NCI-H345 treated with DMSO at 0.1 percent for 48 hours (cell line): ENCODE measurements around the gene SP2.

Source experiments
- DNase-seq: peaks from one replicate; lab custom pipeline; 2025; ENCODE audit not compliant: unreplicated experiment; lab: John Stamatoyannopoulos, UW

Gene SP2

DNA sequence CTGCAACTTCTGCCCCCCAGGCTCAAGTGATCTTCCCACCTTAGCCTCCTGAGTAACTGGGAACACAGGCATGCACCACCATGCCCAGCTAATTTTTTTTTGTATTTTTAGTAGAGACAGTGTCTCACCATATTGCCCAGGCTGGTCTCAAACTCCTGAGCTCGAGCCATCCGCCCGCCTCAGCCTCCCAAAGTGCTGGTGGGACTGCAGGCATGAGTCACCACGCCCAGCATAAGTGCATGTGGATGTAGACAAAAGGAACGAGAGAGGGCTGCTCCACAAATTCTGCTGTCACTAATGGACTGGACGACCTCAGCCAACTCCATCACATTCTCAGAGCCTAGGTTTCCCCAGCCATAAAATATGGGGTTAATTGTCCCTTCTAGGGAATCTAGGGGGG, 7.7 kb upstream of the SP2 start:
- no peak for DNase-seq

DNA sequence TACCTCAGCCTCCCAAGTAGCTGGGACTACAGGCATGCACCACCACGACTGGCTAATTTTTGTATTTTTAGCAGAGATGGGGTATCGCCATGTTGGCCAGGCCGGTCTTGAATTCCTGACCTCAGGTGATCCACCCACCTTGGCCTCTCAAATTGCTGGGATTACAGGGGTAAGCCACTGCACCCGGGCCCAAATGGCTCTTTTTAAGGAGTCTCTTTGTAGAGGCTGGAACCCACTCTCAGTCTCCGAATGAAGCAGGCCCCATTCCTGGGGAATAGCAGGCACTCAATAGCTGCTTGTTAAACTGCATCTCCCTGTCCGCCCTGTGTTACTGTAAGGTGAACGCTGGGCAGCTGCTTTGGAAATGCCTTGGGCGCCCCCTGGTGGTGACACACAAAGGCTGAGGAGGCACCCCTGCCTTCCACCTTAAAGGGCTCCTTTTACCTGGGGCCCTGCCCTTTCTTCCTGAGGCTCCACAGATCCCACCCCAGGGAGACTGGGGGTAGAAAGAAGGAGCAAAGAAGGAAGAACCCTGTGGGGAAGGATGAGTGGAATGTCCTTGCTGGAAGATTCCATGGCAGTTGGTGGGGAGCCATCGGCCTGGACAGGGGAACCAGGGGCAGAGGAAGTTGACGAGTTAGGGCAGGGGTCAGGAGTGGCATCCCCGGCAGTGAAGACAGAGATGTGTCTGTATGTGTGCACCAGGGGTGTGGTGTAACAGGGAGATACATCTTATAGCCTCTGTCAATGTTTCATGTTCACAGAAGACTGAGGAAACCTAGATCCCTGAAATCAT, 6.1 kb upstream of the SP2 start:
- DNase-seq, result peak; percentile 68

DNA sequence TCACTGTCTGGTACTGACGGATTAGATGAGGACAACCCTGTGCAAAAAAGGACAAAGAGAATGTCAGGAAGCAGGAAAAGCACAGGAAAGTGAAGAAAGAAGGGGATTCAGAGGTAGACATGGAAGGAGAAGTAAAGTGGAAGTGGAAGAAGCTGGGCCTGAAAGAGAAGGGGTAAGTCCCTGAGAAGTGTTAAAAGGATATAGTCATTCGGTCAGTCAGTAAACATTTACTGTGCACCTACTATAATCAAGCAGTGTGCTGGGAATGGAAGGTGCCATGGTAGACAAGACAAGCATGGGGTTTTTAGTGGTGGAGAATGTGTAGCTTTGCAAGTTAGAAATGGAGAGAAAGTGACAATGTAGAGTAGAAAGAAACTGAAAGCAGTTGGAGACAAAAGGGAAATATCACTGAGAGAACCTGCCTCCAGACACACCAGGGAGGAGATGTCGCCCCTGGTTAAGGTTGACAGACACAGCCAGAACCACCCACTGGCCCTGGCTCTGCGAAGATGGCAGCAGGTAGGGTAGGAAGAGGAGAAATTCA, 4.4 kb upstream of the SP2 start:
- DNase-seq, result no peak

DNA sequence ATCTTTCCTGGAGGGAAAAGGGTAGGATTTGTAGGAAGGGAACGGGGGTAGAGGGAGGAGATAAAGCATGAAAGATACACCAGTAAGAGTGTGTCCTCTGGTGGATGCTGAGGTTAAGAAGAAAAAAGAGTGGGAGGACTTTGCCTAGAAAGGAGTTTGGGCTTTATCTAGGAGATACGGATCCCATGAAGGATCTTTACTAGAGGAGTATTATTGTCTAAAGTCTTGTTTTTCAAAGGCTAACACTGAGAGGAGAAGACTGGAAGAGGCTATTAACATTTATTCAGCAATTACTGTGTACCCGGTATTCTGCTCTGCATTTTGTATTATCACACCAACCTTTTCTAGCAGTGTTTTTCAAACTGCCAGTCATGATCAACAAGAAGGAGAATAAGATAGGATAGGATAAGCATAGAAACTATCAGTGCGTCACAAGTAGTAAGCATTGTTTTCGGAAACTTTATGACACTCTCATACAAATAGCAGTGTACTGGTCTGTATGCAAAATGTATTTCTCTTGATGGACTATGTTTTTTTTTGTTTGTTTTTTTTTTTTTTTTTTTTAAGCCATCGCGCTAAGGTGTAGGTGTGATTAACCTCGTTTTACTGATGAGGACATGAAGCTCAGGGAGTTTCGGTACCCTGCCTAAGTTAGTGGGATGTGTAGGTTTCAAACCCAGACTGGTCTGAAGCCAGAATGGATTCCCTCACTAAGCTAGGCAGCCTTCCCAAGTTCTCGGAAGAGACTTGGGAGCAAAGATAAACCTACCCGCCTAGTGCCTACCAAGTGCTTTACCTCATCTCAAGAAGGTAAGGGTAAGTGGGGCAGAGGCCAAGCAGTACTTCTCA, 1.3 kb upstream of the SP2 start:
- DNase-seq, result no peak

DNA sequence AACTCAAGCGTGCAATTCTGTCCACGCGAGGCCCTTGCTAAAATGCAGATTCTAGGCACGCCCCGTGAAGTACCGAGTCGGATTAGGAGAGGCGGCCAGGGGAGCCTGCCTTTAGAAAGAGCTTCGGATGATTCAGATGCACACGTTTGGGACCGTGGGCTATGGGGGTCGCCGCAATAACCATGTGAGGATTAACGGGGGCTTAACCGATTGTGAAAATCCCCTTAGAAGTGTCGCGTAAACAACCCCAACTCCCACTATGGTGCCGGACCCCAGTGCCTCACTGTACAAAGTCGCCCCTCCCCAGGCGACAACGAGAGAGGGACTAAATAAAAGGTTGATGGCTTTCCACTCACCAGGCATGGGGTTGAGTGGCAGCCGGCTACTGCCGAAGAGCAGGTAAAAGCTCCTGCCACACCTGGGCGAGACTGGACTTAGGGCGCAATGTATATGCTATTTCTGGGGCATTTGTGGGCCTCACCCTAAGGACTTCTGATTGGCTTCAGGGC, 635 bp upstream of the SP2 start:
- DNase-seq, result no peak

DNA sequence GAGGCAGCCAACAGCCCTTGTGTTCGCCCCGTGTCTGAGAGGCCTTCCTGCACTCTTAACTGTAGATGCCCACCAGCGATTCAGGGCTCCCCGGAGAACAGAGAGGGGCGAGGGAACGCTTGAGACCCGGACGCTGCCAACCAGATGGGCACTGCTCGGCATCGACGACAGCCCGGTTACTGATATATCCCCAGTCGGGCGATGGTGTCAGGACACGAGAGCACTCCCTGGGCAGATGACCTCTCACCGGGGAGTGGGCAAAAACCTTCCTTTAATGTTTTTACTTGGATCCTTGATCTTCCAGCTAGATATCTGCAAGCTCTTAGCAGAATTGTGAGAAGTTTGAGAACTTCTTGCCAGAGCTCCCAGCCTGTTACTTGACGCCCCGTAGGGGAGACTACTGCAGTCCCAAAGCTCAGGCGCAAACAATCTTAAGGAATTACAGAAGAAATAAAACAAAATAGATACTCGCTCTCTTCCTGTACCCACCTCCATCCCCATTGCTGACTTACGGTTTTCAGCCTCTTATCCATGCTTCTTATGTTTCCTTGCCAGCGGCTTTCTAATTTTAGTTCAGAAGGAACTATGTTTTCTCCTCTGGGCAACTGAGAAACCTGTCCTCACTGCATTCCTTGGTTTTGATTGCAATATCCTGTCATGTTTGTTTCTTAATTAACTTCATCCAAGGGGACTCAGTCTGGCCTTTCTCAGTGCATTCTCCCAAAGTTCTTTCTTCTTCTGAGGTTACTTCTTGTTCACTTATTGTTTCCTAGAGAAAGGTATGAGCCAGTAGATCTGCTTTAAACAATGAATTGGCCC, 845 bp downstream of the SP2 start:
- DNase-seq, result no peak

DNA sequence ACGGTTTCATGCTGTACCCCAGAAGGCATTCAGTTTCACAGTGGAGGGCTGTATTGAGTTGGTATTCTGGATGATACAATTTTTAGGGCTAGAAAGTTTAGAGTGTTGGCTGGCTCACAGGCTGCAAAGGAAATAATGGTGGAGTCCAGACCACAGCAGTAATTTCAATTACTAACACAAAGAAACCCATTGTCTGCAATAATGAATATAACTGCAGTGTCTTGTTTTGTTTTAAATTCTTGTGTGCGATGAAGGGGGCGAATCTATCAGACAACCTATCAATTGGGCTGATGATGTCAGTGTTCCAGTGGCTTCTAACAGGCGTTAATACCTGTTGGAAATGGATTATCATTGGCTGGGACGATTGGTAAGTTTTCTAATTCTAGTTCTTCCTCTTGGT, 1.5 kb downstream of the SP2 start:
- DNase-seq, result no peak

DNA sequence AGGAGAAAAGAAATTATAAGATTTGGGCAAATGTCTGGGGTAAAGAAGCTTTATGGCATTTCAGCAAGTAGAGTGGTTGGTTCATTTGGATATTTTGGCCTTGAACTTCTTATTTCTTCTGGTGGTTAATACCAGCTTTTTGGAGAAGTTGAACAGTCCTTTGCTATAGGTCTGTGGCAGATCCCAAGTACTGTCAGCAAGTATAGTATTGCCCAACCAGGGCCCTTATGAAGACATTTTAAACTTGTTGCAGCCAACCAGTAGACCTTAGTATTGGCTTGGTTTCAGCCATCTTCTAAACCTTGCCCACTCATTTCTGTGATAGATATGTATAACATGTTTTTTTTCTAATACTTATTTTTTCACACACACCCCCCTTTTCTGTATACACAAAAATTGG, 2.2 kb downstream of the SP2 start:
- DNase-seq, result no peak

DNA sequence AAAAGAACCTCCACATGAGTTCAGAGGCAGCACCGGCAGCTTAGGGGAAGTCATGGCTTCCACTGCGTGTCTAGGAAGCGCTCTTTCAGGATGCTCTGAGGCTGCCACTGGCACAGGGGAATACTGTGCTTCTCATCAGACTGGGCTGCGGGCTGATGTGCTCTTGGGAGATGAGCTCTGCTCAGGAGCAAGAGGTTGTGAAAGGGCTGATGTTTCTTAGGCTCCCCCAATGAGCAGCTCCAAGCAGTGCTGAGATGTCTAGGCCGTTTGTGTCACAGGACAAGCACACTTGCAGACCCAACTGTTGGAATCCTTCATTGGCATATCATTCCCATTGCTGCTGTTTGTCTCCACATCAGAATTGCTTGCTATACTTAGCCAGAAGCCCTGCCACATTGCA, 3.6 kb downstream of the SP2 start:
- no peak for DNase-seq

DNA sequence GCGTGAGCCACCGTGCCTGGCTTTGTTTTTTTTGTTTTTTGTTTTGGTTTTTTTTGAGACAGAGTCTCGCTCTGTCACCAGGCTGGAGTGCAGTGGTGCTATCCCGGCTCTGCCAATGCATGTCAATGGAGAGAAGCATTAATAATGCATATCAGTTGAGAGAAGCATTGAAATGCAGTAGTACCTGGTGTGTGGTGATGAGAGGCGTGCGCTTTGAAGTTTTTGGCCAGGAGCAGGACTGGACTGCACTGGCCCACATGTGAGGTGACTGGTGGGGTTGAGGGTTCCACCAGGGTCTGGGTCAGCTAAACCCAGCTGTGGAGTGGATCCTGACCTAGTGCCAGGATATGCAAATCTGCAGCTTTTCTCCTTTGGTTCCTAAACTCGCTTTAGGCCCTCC, 5.4 kb downstream of the SP2 start:
- DNase-seq, result no peak

DNA sequence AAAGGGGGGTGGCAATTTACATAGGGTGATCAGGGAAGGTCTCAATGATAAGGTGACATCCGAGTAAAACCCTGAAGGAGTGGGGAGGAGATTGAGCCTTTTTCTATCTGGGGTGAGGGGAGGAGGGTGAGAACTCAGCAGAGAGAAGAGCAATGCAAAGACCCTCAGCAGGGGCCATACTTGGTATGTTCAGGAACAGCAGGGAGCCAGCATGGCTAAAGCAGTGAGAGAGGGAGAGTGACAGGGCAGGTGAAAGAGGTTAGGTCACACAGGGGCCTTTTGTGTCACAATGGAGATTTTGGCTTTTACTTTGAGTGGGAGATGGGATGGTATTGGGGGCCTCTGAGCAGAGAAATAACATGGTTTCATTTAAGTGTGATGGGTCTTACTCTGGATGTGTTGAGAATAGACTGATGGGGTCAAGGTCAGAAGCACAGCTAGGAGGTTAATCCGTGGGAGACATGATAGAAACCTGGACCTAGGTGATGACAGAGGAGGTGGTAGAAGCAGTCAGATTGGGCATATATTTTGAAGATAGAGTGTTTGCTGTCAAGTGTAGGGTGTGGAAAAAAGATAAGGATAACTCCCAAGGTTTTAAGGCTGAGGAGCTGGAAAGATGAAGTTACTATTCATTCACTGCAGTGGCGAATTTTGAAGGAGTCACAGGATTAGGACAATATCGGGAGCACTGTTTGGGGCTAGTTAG, 6.2 kb downstream of the SP2 start:
- DNase-seq, result no peak

DNA sequence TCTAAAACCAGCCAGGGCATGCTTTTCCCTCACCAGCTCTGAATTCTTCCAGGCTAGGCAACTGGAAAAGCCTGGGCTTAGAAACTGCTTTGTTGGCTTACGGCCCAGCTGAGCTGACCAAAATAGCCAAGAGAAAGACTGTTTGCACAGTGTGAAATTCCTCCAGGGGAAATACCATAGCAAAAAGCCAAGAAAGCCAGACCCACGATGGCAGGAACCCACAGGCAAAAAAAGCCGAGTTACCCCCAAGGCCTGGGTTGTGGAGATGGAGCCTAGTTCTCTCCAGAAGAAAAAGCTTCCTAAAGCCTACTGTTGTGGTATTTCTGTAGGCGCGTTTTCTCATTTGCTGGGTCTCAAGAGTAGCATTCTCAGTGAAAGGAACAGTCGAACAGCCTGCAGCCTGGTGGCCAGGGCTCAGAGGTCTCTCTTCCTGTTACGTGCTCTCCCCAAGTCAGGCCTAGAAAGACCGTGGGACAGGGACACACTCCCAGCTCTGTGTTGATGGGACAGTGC, 9.2 kb downstream of the SP2 start:
- DNase-seq, result no peak

DNA sequence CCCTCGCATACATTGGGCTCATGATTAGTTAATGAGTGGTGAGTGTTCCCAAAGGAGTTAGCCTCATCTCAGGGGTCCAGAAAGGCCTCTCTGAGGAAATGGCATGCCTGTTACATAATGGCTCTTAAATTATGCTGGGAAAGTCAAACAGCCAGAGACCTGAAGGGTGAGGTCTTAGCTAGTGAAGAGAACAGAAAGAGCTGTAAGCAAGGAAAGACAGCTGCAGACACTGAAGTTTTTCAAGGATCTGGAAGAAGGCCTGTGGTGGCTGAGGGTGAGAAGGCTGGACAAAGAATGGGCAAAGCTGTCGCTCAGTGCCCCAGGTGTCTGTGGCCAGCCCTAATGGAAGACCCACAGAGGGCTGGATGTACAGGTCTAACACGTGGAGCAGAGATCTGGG, 10.4 kb downstream of the SP2 start:
- DNase-seq, result no peak

DNA sequence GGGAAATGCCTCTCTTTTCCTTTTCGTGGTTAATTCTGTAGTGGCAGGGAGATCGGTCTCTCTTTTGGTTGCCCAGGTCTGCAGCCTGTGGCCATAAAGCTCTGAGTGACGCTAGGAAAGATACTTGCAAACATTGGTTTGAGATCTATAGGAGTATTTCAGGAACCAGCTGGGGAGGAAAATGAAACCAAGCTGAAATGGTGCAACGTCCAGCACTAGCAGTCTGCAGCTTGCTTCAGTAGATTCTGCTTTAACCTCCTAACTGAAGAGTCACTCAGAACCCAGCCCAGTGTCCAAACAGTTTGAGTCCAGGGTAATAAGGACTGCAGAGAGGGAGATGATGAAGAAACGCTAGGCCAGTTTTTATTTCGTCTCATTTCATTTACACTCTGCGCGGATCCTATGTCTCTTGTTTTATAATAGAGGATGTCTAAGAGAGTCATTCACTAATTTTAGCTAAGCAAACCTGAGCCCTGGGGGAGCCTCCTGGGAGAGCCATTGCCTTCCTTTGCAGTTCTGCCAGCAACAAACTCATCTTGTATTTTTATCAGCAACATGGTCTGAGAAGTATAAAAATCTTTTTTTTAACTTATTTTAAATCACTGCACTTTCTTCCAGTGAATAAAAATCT, 12.0 kb downstream of the SP2 start:
- no peak for DNase-seq

DNA sequence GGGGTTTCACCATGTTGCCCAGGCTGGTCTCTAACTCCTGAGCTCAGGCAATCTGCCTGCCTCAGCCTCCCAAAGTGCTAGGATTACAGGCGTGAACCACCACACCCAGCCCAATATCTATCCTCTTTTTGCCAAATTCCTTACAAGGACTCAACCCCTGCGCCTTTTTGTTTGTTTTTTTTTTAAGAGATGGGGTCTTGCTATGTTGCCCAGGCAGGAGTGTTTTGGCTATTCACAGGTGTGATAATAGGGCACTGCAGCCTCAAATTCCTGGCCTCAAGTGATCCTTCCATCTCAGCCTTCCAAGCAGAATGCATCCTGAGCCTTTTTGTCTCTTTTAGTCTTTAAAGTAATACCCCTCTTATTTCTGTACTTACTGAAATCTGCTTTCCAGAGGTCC, 17.0 kb downstream of the SP2 start:
- DNase-seq, result no peak

DNA sequence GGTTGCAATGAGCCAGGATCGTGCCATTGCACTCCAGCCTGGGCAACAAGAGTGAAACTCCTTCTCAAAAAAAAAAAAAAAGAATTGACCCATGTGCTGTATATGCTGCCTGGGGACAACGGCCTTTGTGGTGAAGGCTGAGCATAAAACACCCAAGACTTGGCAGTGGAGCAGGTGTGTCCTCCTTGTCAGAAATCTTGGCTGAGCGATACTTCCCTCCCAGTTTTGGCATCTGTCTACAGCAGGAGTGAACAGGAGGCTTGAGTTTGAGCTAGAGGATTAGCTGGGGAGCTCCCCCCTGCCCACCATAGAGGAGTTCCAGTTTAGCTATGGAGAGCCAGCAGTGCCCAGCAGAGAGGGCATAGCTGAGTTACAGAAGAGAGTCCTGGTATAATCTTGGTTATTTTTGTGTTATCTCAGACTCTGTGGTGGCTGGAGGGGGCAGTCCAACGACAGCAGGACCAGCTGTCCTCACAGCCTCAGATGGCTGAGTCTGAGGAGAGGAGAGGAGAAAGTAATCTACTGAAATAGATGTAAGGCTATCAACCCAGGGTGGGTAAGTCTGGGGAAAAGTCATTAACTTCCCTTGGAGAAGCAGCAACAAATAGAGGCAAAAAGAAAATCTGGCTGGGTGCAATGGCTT, 18.4 kb downstream of the SP2 start:
- DNase-seq, result no peak

DNA sequence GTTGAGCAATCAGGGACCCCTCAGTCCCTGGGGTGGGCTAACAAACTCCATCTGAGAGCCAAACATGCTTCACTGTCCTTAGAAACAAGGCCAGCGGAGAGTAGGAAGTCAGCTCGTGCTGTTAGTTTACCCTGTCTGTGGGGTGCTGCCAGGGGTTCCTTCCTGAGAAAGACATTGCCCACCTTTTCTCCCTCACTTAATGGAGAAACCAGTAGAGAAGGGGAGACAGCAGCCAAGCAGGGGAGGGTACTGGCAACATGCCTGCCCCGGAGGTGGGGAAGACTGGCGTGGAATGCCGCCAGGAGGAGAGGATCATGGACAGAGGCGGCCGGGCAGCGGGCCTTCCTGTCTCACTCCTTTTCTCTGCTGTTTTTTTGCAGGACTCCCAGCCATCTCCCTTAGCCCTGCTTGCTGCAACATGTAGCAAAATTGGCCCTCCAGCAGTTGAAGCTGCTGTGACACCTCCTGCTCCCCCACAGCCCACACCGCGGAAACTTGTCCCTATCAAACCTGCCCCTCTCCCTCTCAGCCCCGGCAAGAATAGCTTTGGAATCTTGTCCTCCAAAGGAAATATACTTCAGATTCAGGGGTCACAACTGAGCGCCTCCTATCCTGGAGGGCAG, 19.9 kb downstream of the SP2 start:
- no peak for DNase-seq

DNA sequence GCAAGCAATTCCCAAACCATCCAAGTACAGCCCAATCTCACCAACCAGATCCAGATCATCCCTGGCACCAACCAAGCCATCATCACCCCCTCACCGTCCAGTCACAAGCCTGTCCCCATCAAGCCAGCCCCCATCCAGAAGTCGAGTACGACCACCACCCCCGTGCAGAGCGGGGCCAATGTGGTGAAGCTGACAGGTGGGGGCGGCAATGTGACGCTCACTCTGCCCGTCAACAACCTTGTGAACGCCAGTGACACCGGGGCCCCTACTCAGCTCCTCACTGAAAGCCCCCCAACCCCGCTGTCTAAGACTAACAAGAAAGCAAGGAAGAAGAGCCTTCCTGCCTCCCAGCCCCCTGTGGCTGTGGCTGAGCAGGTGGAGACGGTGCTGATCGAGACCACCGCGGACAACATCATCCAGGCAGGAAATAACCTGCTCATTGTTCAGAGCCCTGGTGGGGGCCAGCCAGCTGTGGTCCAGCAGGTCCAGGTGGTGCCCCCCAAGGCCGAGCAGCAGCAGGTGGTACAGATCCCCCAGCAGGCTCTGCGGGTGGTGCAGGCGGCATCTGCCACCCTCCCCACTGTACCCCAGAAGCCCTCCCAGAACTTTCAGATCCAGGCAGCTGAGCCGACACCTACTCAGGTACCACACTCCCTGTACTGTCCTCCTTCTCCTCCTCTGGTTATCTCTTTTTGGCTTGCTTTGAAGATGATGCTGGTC, 20.6 kb downstream of the SP2 start:
- DNase-seq, result no peak
